Loucy (cell line): ENCODE data around the gene MAN1C1.

Experiments
- CTCF ChIP-seq: fragments of 200-600 bp; sonication (generic); conservative IDR thresholded peaks from 2 replicates; pipeline ENCODE4 v1.5.1; 2014; ENCODE audit warnings: mild to moderate bottlenecking, antibody characterized with exemption, low read length
- EZH2phosphoT487 ChIP-seq: fragments of 200-600 bp; IDR thresholded peaks from 2 replicates; pipeline ENCODE4 v1.6.1; 2018; ENCODE audit warnings: antibody characterized with exemption, mild to moderate bottlenecking, moderate library complexity, borderline replicate concordance

- no peak for TF ChIP-seq CTCF
- no peak for TF ChIP-seq EZH2phosphoT487
Measured at GRCh38 chr1:25768999-25769398, 152.4 kb downstream of the MAN1C1 start.
